Fibroblast of pulmonary artery (primary cell): Measurements from ENCODE around the gene TSPAN18.
A peak's percentile ranks its signal among the peaks of the same experiment; 100 is the strongest.

Experiments used
- DNase-seq: peaks from one replicate; pipeline ENCODE4 v3.0.0-alpha.2; 2010; ENCODE audit warnings: low read depth
- H3K4me3 ChIP-seq: replicated peaks from 2 replicates; pipeline ENCODE4 v1.5.1; 2011; ENCODE audit warnings: low read depth, mild to moderate bottlenecking, control low read depth, low read length, moderate library complexity
- CTCF ChIP-seq: IDR thresholded peaks from 2 replicates; pipeline ENCODE4 v1.5.1; 2011; ENCODE audit warnings: mild to moderate bottlenecking, control low read depth, low read length, inconsistent platforms; ENCODE audit errors: missing control alignments

The TSPAN18 gene

GRCh38 chr11:44939673-44940395, 213.1 kb downstream of the TSPAN18 start:
- peak; percentile 51 for TF ChIP-seq CTCF
- DNase-seq = peak; percentile 60
- no peak overlapping the region for H3K4me3 ChIP-seq

- TF ChIP-seq CTCF = no peak
- no peak for DNase-seq
- no peak overlapping the region for H3K4me3 ChIP-seq
Observed at GRCh38 chr11:44940404-44940803, 213.6 kb downstream of the TSPAN18 start.

DNA sequence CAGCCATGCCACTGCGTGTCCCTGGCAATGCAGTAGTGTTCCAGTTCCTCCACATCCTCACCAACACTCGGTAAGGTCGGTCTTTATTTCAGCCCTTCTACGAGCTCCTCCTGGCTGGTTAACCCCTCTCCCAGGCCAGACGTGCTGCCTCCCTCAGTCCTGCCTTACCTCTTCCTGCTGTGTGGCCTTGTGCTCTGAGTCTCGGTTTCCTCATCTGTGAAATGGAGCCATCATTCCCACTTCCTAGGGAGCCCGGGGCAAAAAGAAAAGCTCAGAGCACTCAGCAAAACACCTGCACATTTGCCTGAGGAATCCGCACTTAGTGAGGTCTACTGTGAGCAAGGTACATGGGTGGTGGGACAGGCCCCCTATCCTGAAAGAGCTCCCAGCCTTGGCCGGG, 214.1 kb downstream of the TSPAN18 start:
- H3K4me3 ChIP-seq = no peak overlapping the region
- TF ChIP-seq CTCF = no peak
- no peak for DNase-seq

DNA sequence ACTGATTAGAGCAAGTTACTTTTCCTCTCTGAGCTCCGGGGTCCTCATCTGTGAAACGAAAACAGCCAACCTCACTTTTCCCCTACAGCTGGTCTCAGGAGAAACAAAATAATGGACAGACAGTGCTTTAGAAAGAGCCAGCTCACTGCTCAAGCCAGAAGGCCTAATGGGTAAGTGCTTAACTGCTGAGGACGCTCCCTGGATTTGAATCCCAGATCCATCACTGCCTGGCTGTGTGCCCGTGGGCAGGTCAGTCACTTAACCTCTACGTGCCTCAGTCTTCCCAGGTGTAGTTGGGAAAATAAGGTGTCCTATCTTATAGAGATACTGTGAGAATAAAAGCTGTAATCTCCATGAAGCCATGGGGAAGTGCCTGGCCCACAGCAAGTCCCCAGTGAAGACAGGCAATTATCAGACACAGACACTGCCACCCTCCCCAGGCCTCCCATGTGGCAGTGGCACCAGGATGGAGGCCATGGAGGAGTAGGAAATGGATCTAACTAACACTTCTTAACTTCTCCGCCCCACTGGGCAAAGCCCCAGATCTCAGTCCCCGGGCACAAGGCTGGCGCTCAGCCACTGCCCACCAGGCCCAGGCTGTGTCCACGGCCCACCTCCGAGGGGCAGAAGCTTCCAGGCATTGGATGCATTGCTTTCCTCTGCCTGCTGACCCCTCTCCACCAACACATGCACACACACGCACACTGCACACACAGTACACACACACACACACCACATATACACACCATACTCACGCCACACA, 214.7 kb downstream of the TSPAN18 start:
- TF ChIP-seq CTCF = no peak
- DNase-seq = no peak
- H3K4me3 ChIP-seq = no peak overlapping the region

- TF ChIP-seq CTCF = no peak
- no peak for DNase-seq
- H3K4me3 ChIP-seq = no peak overlapping the region
Observed at GRCh38 chr11:44942029-44942955, 215.5 kb downstream of the TSPAN18 start.

- TF ChIP-seq CTCF = no peak
- no peak for DNase-seq
- H3K4me3 ChIP-seq = no peak overlapping the region
Observed at GRCh38 chr11:44943118-44943517, 216.4 kb downstream of the TSPAN18 start.
